OCI-M2 (cell line): ENCODE measurements around the gene PHLDA1.

ENCODE experiments used
- DNase-seq: peaks from one replicate; lab custom pipeline; 2025; ENCODE audit not compliant: unreplicated experiment; lab: John Stamatoyannopoulos, UW

The PHLDA1 gene

GRCh38 chr12:76037130-76038103, 5.8 kb upstream of the PHLDA1 start:
- no peak for DNase-seq

GRCh38 chr12:76035045-76035444, 3.5 kb upstream of the PHLDA1 start:
- no peak for DNase-seq

GRCh38 chr12:76033081-76034011, 1.8 kb upstream of the PHLDA1 start:
- no peak for DNase-seq

GRCh38 chr12:76032043-76032981, 736 bp upstream of the PHLDA1 start:
- DNase-seq = no peak

- no peak for DNase-seq
Observed at GRCh38 chr12:76031081-76031413, 529 bp downstream of the PHLDA1 start.

GRCh38 chr12:76030341-76031080, 1.1 kb downstream of the PHLDA1 start:
- no peak for DNase-seq

GRCh38 chr12:76029982-76030340, 1.6 kb downstream of the PHLDA1 start:
- no peak for DNase-seq

- no peak for DNase-seq
Observed at GRCh38 chr12:76028571-76029277, 2.9 kb downstream of the PHLDA1 start.

GRCh38 chr12:76026643-76027063, 4.9 kb downstream of the PHLDA1 start:
- no peak for DNase-seq

- no peak for DNase-seq
Observed at GRCh38 chr12:76025601-76026575, 5.7 kb downstream of the PHLDA1 start.

- DNase-seq = no peak
Observed at GRCh38 chr12:76024942-76025600, 6.5 kb downstream of the PHLDA1 start.

GRCh38 chr12:76024102-76024781, 7.3 kb downstream of the PHLDA1 start:
- DNase-seq = no peak

- DNase-seq = no peak
Observed at GRCh38 chr12:76023069-76023690, 8.4 kb downstream of the PHLDA1 start.

GRCh38 chr12:76022506-76022905, 9.1 kb downstream of the PHLDA1 start:
- DNase-seq = no peak

- no peak for DNase-seq
Observed at GRCh38 chr12:76020731-76021672, 10.6 kb downstream of the PHLDA1 start.

- no peak for DNase-seq
Observed at GRCh38 chr12:76020281-76020680, 11.3 kb downstream of the PHLDA1 start.
